HG03558 (cell line): Measurements from ENCODE around the gene GPR137.

Experiments used
- ATAC-seq: cut with Tn5 transposase; IDR thresholded peaks from one replicate; pipeline ENCODE4 v1.9.1; 2021; ENCODE audit warnings: moderate number of reproducible peaks; ENCODE audit not compliant: unreplicated experiment; ENCODE audit errors: extremely low read depth

GPR137 gene

DNA sequence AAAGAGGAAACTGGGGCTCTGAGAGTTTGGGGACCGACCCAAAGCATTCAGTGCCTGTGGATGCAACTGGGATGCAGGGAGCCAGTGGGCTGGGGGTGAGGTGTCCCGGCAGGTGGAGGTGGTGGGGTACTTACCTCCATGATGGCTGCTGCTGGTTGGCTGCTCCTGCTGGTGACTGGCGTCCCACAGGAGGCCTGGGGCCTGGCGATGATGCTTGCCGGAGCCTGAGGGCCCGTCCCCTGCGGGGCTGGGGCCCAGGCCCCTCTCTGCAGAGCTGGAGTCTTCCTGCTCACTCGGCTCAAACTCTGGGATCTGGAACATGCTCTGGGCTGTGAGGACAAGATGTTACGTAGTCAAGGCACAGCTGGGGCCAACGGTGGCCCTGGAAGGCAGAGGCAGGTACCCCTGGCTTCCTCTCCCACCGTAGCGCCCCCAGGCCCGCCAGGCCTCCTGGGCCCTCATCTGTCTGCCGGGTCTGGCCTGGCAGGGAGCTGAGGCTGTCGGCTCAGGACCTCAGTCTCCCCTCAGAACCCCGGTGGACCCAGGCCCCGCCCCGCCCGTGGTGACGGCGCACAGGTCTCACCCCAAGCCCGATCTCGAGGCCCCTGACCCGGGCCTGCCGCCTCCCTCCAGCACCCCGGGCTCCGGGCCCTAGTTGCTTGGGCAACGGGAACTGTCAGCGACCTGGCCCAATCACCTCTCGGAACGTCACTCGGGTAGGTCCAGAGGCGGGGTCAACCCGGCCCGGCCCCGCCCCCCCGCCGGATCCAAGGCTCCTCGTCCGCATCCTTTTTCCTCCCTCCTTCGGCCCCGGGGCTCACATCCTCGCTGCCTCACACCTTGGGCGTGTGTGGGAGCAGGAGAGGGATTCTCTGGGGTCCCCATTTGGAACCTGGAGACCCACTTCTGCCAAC lies 1.3 kb upstream of the GPR137 start, which contains the start of gene BAD:
TSS of gene BAD (minus strand) at position 618 of the 914 bp plus-strand sequence. CDS start at position 321, 297 bp downstream.
- peak; percentile 40 for ATAC-seq

- ATAC-seq, result no peak
Observed at GRCh38 chr11:64285885-64286800, 495 bp downstream of the GPR137 start.

DNA sequence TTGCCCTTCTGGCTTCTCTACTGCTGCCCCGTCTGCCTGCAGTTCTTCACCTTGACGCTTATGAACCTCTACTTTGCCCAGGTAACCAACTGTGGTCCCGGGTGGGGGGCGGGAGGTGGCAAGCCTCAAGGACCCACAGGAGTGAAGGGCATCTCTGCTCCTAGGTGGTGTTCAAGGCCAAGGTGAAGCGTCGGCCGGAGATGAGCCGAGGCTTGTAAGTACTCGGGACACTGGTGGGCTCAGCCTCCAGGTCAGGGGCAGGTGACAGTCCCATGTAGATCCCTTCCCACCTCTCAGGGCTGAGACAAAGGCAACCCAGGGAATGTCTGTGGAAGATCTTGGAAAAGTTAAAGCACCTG lies 1.1 kb downstream of the GPR137 start:
- ATAC-seq, result no peak

DNA sequence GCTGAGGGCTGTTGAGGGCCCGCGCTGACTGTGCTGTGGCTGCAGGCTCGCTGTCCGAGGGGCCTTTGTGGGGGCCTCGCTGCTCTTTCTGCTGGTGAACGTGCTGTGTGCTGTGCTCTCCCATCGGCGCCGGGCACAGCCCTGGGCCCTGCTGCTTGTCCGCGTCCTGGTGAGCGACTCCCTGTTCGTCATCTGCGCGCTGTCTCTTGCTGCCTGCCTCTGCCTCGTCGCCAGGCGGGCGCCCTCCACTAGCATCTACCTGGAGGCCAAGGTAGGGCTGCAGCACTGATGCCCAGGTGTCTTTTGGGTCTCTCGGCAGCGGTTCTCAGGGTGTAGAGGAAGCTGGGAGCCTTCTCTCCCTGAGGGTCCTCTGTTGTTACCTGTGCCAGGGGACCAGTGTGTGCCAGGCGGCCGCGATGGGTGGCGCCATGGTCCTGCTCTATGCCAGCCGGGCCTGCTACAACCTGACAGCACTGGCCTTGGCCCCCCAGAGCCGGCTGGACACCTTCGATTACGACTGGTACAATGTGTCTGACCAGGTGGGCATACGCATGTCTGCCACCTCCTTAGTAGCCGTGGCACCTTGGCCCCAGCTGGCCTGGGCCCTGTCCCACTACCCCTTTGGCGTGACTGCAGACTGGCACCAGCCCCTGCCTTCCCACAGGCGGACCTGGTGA lies 2.2 kb downstream of the GPR137 start:
- ATAC-seq, result no peak

- ATAC-seq, result no peak
Observed at GRCh38 chr11:64288353-64288750, 2.7 kb downstream of the GPR137 start.

- no peak for ATAC-seq
Observed at GRCh38 chr11:64289002-64289564, 3.4 kb downstream of the GPR137 start.

- no peak for ATAC-seq
Observed at GRCh38 chr11:64290352-64291261, 5.0 kb downstream of the GPR137 start.

DNA sequence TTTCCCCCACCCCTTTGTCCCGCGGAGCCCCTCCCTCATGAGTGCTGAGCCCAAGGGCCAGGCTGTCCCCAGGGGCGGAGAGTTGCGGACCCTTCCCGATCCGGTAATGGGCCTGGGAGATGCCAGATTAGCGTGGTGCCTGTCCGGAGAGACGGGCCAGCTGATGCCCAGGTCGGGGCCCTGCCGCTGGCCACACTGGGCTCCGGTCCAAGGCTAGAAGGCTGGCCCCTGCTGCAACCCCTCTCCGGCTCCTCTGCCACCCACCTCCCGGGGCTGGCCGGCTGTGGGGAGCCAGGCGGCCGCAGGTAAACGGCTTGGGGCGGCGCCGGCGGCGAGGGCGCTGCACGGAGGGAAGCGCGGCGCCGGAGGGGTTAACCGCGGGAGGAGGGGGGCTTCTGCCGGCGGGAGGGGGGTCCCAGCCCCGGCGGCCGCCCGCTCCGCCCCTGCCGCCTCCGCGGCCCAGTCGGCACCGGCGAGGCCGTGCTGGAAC lies 5.7 kb downstream of the GPR137 start, which contains the start of gene KCNK4:
TSS of gene KCNK4 (plus strand) at position 41 of the 490 bp plus-strand sequence. CDS start 1,717 bp downstream, outside the sequence.
- no peak for ATAC-seq

- ATAC-seq, result no peak
Observed at GRCh38 chr11:64291752-64292459, 6.3 kb downstream of the GPR137 start.

DNA sequence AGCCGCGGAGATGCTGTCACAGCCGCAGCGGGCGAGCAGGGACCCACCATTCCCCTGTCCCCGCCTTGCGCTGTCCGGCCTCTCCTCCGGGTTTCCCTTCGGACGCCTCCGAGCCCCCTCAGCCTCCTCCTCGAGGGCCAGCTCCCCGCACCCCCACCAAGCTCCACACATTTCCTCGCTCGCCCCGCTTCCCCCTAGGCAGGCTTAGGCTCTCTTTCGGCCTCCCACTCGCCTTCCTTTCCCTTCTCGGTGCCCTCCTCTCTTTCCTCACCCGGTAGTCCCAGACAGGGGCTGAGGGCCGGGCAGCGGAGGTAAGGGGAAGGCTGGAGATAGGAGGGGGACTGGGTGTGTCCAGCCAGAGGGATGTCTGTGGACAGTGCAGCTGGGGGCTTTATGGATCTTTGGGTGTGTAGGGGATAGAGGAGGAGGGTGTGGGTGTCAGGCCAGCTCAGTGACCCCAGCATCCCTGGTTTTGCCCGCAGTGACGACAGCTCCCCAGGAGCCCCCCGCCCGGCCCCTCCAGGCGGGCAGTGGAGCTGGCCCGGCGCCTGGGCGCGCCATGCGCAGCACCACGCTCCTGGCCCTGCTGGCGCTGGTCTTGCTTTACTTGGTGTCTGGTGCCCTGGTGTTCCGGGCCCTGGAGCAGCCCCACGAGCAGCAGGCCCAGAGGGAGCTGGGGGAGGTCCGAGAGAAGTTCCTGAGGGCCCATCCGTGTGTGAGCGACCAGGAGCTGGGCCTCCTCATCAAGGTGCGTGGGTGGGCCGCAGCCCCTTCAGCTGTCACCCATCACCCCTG lies 7.0 kb downstream of the GPR137 start:
- ATAC-seq, result no peak

GRCh38 chr11:64294774-64295173 lies 9.1 kb downstream of the GPR137 start:
- no peak for ATAC-seq

DNA sequence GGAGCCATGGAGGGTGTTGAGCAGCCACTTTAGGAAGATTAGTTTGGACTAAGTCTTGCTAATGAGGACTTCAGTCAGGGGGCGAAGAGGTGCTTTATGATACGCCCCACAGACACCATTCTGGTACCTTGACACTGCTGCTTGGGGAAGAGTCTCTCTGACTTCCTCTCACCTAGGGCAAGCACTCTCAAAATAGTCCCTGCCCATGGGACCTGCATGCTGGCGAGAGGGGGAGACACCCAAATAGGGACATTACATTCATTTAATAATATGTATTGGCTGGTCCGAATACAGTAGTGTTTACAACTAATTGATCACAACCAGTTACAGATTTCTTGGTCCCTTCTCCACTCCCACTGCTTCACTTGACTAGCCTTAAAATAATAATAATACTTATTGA lies 10.1 kb downstream of the GPR137 start:
- no peak for ATAC-seq

GRCh38 chr11:64296236-64296635 lies 10.6 kb downstream of the GPR137 start:
- no peak for ATAC-seq

GRCh38 chr11:64296830-64297698 lies 11.4 kb downstream of the GPR137 start:
- ATAC-seq, result no peak

DNA sequence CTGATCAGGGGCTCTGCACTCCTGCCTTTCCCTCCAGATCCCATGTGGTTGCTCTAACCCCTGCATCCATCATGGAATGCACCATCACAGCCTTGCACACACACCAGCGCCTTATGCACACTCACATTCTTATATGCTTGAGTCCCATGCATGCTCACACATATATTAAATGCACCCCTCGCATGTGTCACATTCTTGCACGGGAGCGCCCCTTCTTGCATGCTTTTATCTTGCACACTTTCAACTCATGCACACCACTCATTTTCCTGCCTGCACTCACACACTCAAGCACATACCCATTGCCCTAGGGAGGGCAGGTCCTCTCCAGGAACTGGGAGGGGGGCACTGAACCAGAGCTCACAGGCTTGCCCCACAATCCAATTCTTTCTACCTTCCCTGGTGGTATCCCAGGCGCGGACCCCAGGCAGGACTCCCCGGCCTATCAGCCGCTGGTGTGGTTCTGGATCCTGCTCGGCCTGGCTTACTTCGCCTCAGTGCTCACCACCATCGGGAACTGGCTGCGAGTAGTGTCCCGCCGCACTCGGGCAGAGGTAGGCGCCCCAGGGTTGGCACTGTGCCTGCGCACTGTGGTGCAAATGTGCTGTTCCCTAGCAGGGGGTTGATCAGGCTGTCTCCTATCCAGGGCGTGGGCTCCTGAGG lies 12.2 kb downstream of the GPR137 start:
- ATAC-seq, result no peak
